ENCODE results near the gene MAD2L2. TPM values are rescaled to one million over a fixed set of nuclear protein-coding genes. Genes with fewer than 3 reads are reported as not detected.
A peak's percentile ranks its signal among the peaks of the same experiment; 100 is the strongest.

The MAD2L2 gene
- total and polyA plus RNA-seq, 9 of the 15 experiments (the other 6 are each of a cell fraction or from before 2014, with no cell fraction given), result 12.4 to 286 (median 143) TPM

- TF ChIP-seq ZNF280A (IDR thresholded peaks at IDR 0.05; ENCODE audit: low read depth, partially characterized antibody), result no peak
- TF ChIP-seq JUN (IDR thresholded peaks at IDR 0.05; ENCODE audit: borderline replicate concordance, low read depth, low read length), result no peak
- no peak; the same call in 1 of the 2 replicates for TF ChIP-seq JUN (CRISPR knock-in tag; IDR thresholded peaks at IDR 0.05; ENCODE audit: borderline replicate concordance)
- TF ChIP-seq ZNF655 (CRISPR knock-in tag; IDR thresholded peaks at IDR 0.05), result no peak
- no peak for TF ChIP-seq PTBP1 (IDR thresholded peaks at IDR 0.05; ENCODE audit: low read depth, low read length)
- TF ChIP-seq REST (IDR thresholded peaks at IDR 0.05; ENCODE audit: borderline replicate concordance), result no peak; the same call in 1 of the 2 replicates
- TF ChIP-seq REST (CRISPR knock-in tag; IDR thresholded peaks at IDR 0.05; ENCODE audit: low read depth), result peak; percentile 62; the same call in 1 of the 2 replicates
- TF ChIP-seq HDAC1 (IDR thresholded peaks at IDR 0.05), result peak in 1 of 2 experiments; percentile 69; a peak in 2 of 4 replicates
- no peak for TF ChIP-seq RFX5 (IDR thresholded peaks at IDR 0.05; ENCODE audit: low read depth, low read length)
- TF ChIP-seq NFE2L1 (tag; IDR thresholded peaks at IDR 0.05; ENCODE audit: borderline replicate concordance, low read depth), result no peak
- no peak for TF ChIP-seq CEBPG (CRISPR knock-in tag; IDR thresholded peaks at IDR 0.05)
- no peak for TF ChIP-seq CEBPG (tag; conservative IDR thresholded peaks at IDR 0.05 in 1 of 2, IDR thresholded peaks at IDR 0.05 in 1 of 2)
- TF ChIP-seq GTF2A2 (tag; IDR thresholded peaks at IDR 0.05), result no peak
- peak; percentile 40; the same call in 1 of the 2 replicates for TF ChIP-seq TFAP4 (CRISPR knock-in tag; IDR thresholded peaks at IDR 0.05; ENCODE audit: borderline replicate concordance)
- TF ChIP-seq MCM7 (IDR thresholded peaks at IDR 0.05), result no peak
- no peak for TF ChIP-seq NR1H2 (CRISPR knock-in tag; IDR thresholded peaks at IDR 0.05)
Measured at GRCh38 chr1:11671544-11672286, 9.2 kb downstream of the MAD2L2 start (continued).
